B cell (primary cell): ENCODE results near the gene FHDC1. TPM values are rescaled to one million over a fixed set of nuclear protein-coding genes. Genes with fewer than 3 reads are reported as not detected.

Experiments
- ATAC-seq: fragments of 200-7000 bp; cut with Tn5 transposase; one replicate; pipeline ENCODE4 v1.10.0; 2021; ENCODE audit warnings: low read depth, mild to moderate bottlenecking, moderate number of reproducible peaks, moderate library complexity
- CTCF ChIA-PET: fragments of 350-600 bp; sonication (Branson Sonifier 250); formaldehyde crosslinking; loops from one replicate; lab custom pipeline; 2021; ENCODE audit warnings: antibody characterized with exemption, inconsistent platforms; lab: Charles Lee
- POLR2A ChIA-PET: fragments of 350-600 bp; sonication (Branson Sonifier 250); formaldehyde crosslinking; loops from one replicate; lab custom pipeline; 2021; ENCODE audit warnings: antibody characterized with exemption; lab: Charles Lee
- DNase-seq: peaks from one replicate; pipeline ENCODE4 v3.0.0; 2013
- H2AFZ ChIP-seq: 2 replicates; pipeline ENCODE4 v1.6.1; 2012; ENCODE audit warnings: mild to moderate bottlenecking, low read depth, low read length; ENCODE audit not compliant: insufficient read depth, poor library complexity, severe bottlenecking
- H3K27ac ChIP-seq, 2 donors: 1 replicate in 1 of 2; 2 replicates in 1 of 2; pipeline ENCODE4 v1.5.1; 2012 to 2013; ENCODE audit warnings: low read length in 2 of 2, mild to moderate bottlenecking in 2 of 2, moderate library complexity in 1 of 2
- H3K27me3 ChIP-seq, 4 experiments: fragments of 200-600 bp in 1 of 4; sonication (generic) in 1 of 4; replicated peaks in 1 of 4; 1 replicate in 2 of 4; 2 replicates in 2 of 4; pipeline versions ENCODE4 v1.6.1 to v1.7.0; 2013 to 2016; ENCODE audit warnings: low read length in 3 of 4, mild to moderate bottlenecking in 2 of 4, mixed read lengths in 1 of 4, moderate library complexity in 1 of 4; ENCODE audit not compliant: insufficient read depth in 4 of 4, control insufficient read depth in 3 of 4; ENCODE audit errors: control extremely low read depth in 1 of 4
- H3K36me3 ChIP-seq, 2 experiments: replicated peaks in 1 of 2; 1 replicate in 1 of 2; 2 replicates in 1 of 2; pipeline versions ENCODE4 v1.6.1 to v1.7.1; 2013; ENCODE audit warnings: low read length in 1 of 2; ENCODE audit not compliant: insufficient read depth in 2 of 2, control insufficient read depth in 1 of 2; ENCODE audit errors: control extremely low read depth in 1 of 2, extremely low read depth in 1 of 2
- H3K4me1 ChIP-seq, 2 donors: fragments of 200-600 bp in 1 of 2; sonication (generic) in 1 of 2; 1 replicate in 1 of 2; 2 replicates in 1 of 2; pipeline versions ENCODE4 v1.5.1 to v1.6.1; 2013 to 2017; ENCODE audit warnings: low read length in 2 of 2; ENCODE audit not compliant: control insufficient read depth in 2 of 2, insufficient read depth in 2 of 2
- H3K4me2 ChIP-seq: replicated peaks from 2 replicates; pipeline ENCODE3; 2012; ENCODE audit warnings: mild to moderate bottlenecking, low read depth, low read length; ENCODE audit not compliant: poor library complexity, severe bottlenecking
- H3K4me3 ChIP-seq, 5 experiments: fragments of 200-600 bp in 1 of 5; sonication (generic) in 1 of 5; 1 replicate in 3 of 5; 2 replicates in 2 of 5; pipeline versions ENCODE4 v1.5.1 to v1.7.0; 2011 to 2016; ENCODE audit warnings: low read length in 4 of 5, mild to moderate bottlenecking in 4 of 5, low read depth in 2 of 5, control low read depth in 1 of 5, moderate library complexity in 1 of 5; ENCODE audit not compliant: insufficient read depth in 1 of 5; ENCODE audit errors: control extremely low read depth in 1 of 5, extremely low read depth in 1 of 5
- H3K79me2 ChIP-seq: fragments of 200-600 bp; sonication (generic); one replicate; pipeline ENCODE4 v1.6.0; 2016; ENCODE audit warnings: low read length; ENCODE audit not compliant: control insufficient read depth, insufficient read depth
- H3K9ac ChIP-seq: fragments of 200-600 bp; sonication (generic); 2 replicates; pipeline ENCODE4 v1.6.1; 2017; ENCODE audit warnings: mild to moderate bottlenecking, low read length, moderate library complexity
- H3K9me3 ChIP-seq, 3 donors: one replicate each; pipeline versions ENCODE4 v1.6.1 to v1.7.1; 2013; ENCODE audit warnings: low read length in 2 of 3; ENCODE audit not compliant: control insufficient read depth in 2 of 3, insufficient read depth in 1 of 3; ENCODE audit errors: control extremely low read depth in 1 of 3
- H4K20me1 ChIP-seq: 2 replicates; pipeline ENCODE4 v1.6.0; 2012; ENCODE audit warnings: mild to moderate bottlenecking, low read length; ENCODE audit not compliant: insufficient read depth, control insufficient read depth, poor library complexity, severe bottlenecking
- H3K27ac Mint-ChIP-seq: one replicate; pipeline ENCODE4 v1.8.0; 2021; ENCODE audit warnings: mixed read lengths
- H3K27me3 Mint-ChIP-seq: one replicate; pipeline ENCODE4 v1.8.0; 2021; ENCODE audit warnings: mixed read lengths
- H3K4me1 Mint-ChIP-seq: one replicate; pipeline ENCODE4 v1.8.0; 2021; ENCODE audit warnings: mixed read lengths
- H3K4me3 Mint-ChIP-seq: one replicate; pipeline ENCODE4 v1.8.0; 2021; ENCODE audit warnings: mixed read lengths
- H3K9me3 Mint-ChIP-seq: one replicate; pipeline ENCODE4 v1.8.0; 2022; ENCODE audit warnings: mixed read lengths; ENCODE audit not compliant: insufficient read depth
- EZH2 ChIP-seq: IDR thresholded peaks from 2 replicates; pipeline ENCODE4 v1.6.1; 2012; ENCODE audit warnings: borderline replicate concordance, low read depth, mild to moderate bottlenecking, moderate library complexity, low read length; ENCODE audit not compliant: insufficient read depth, poor library complexity, severe bottlenecking
- WGBS: methylation state at CpG from one replicate; pipeline ENCODE4 v1.1.5; 2013; ENCODE audit warnings: missing lambda C conversion rate; ENCODE audit not compliant: insufficient coverage; 5-methylcytosine and 5-hydroxymethylcytosine counted together
- intact Hi-C: fragments of 100-400 bp; cut with micrococcal nuclease; formaldehyde crosslinking; loops from one replicate; pipeline ENCODE4 v1.10.0; 2022
- polyA plus RNA-seq: library from polyadenylated mRNA; depleted of rRNA; stranded (reverse); fragments of >200 nt; gene quantifications from 2 replicates; pipeline ENCODE4 v1.2.3, GENCODE V29; 2012
- total RNA-seq, 2 donors: library from RNA; stranded (reverse); fragments of 120-200 nt in 1 of 2; gene quantifications; 1 replicate in 1 of 2; 2 replicates in 1 of 2; pipeline versions ENCODE4 v1.2.3 to v1.2.4, GENCODE V29; 2013 to 2022
- TF ChIP-seq, protein P1 (sequence below): fragments of 200-600 bp; IDR thresholded peaks from one replicate; pipeline ENCODE4 v1.8.0; 2022; ENCODE audit warnings: antibody characterized with exemption, mild to moderate bottlenecking

FHDC1 gene
- total and polyA plus RNA-seq, 2 donors (not counting 1 experiment from before 2014, with no cell fraction given) = 0.13 to 0.57 TPM

DNA sequence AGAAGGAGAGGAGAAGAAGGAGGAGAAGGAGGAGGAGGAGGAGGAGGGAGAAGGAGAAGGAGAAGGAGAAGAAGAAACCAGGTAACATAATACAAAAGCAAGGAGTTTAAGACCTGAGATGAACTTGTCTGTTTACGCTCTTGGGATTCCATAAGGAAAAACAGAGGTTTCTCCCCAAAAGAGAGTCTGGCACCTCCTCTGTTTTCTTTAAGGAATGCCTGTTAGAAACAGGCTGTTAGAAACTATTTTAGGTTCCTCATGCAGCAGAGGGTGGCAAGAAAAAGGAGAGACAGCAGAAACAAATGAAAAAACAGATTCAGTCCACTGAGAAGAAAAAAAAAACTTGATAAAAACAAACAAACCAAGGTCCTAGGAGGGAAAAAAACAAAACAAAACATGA, 10.3 kb upstream of the FHDC1 start:
- no peaks in the 10 kb centered on the region for H3K9me3 ChIP-seq
- no peaks in the 10 kb centered on the region for H3K27me3 ChIP-seq
- H3K4me3 ChIP-seq = no peak overlapping the region
- DNase-seq (no peak), ATAC-seq (no peak)
- no peaks in the 10 kb centered on the region for H4K20me1 ChIP-seq
- Mint-ChIP-seq H3K27ac (no peak overlapping the region), H3K4me3 (no peak overlapping the region), H3K4me1 (peaks cover 12% of the 10 kb centered on the region), H3K9me3 (no peaks in the 10 kb centered on the region), H3K27me3 (peaks cover 15% of the 10 kb centered on the region)
- intact Hi-C loops = no loop called here
- H3K4me1 ChIP-seq = peaks cover 6 to 9% of the 10 kb centered on the region in 2 donors
- no CpG with 5 or more reads among the region's 1 CpG for WGBS
- no peak overlapping the region for H2AFZ ChIP-seq
- no peak overlapping the region for H3K4me2 ChIP-seq
- TF ChIP-seq, protein P1, sequence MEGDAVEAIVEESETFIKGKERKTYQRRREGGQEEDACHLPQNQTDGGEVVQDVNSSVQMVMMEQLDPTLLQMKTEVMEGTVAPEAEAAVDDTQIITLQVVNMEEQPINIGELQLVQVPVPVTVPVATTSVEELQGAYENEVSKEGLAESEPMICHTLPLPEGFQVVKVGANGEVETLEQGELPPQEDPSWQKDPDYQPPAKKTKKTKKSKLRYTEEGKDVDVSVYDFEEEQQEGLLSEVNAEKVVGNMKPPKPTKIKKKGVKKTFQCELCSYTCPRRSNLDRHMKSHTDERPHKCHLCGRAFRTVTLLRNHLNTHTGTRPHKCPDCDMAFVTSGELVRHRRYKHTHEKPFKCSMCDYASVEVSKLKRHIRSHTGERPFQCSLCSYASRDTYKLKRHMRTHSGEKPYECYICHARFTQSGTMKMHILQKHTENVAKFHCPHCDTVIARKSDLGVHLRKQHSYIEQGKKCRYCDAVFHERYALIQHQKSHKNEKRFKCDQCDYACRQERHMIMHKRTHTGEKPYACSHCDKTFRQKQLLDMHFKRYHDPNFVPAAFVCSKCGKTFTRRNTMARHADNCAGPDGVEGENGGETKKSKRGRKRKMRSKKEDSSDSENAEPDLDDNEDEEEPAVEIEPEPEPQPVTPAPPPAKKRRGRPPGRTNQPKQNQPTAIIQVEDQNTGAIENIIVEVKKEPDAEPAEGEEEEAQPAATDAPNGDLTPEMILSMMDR = no peak
- no peak for TF ChIP-seq EZH2
- H3K9ac ChIP-seq = no peak overlapping the region
- no peaks in the 10 kb centered on the region for H3K79me2 ChIP-seq
- CTCF ChIA-PET = interaction anchor here (0.7 to 1.4 kb wide), 2 partner anchors 10 to 202 kb away, joined by 3 read pairs; no protein-coding TSS in a partner anchor
- H3K36me3 ChIP-seq = no peaks in the 10 kb centered on the region
- H3K27ac ChIP-seq = no peak overlapping the region
- POLR2A ChIA-PET = no interaction called here

DNA sequence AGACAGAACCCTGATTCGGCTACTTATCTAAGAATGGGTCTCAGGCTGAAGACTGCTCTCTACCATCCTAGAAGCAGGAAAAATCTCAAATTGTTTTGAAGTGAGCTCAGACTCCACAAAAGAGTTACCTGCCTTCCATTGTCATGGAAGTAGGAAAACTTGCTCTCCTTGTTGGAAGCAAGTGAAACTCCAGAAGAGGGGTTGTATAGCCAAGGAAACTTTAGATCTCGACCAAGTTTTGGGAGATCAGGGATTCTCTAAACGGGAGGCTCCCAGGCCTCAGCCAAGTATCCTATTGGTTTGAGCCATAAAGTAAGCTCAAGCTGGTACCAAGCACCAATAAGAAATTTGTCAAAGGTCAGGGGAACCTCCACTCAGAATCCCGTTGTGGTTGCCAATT, 9.2 kb upstream of the FHDC1 start:
- Histone ChIP-seq H3K9ac (no peak overlapping the region), H3K9me3 (no peaks in the 10 kb centered on the region), H3K4me1 (peaks cover 6 to 9% of the 10 kb centered on the region in 2 donors), H4K20me1 (no peaks in the 10 kb centered on the region), H3K27ac (no peak overlapping the region), H3K36me3 (no peaks in the 10 kb centered on the region), H3K4me3 (no peak overlapping the region), H3K4me2 (no peak overlapping the region), H3K27me3 (no peaks in the 10 kb centered on the region), H3K79me2 (no peaks in the 10 kb centered on the region), H2AFZ (no peak overlapping the region)
- H3K9me3 Mint-ChIP-seq = no peaks in the 10 kb centered on the region
- CTCF ChIA-PET = interaction anchor here (0.7 to 1.4 kb wide), 2 partner anchors 34 to 201 kb away, joined by 3 read pairs; no protein-coding TSS in a partner anchor
- no peak overlapping the region for H3K4me3 Mint-ChIP-seq
- peaks cover 12% of the 10 kb centered on the region for H3K4me1 Mint-ChIP-seq
- H3K27me3 Mint-ChIP-seq = peaks cover 16% of the 10 kb centered on the region
- DNase-seq = no peak
- H3K27ac Mint-ChIP-seq = no peak overlapping the region
- POLR2A ChIA-PET = no interaction called here
- WGBS = 97% methylated on average over 3 of the region's 4 CpGs
- intact Hi-C loops = no loop called here
- TF ChIP-seq, protein P1 = no peak
- TF ChIP-seq EZH2 = no peak
- no peak for ATAC-seq
